Vagina (tissue), 2 donors: Measurements from ENCODE around the gene NCS1.

Experiments used
- POLR2A ChIP-seq, 2 donors: fragments of 450-650 bp; IDR thresholded peaks; one replicate each; pipeline ENCODE4 v1.6.1; 2017; ENCODE audit warnings: antibody characterized with exemption in 2 of 2, mild to moderate bottlenecking in 2 of 2, moderate library complexity in 2 of 2
- POLR2AphosphoS5 ChIP-seq, 2 donors: sonication (generic); formaldehyde crosslinking; IDR thresholded peaks; one replicate each; pipeline ENCODE4 v1.9.0; 2017; ENCODE audit warnings: antibody characterized with exemption in 2 of 2, mild to moderate bottlenecking in 2 of 2, low read depth in 1 of 2; ENCODE audit not compliant: insufficient read depth in 1 of 2
- TF ChIP-seq, protein P1 (sequence below), 3 experiments: fragments of 450-650 bp in 2 of 3; fragments of 200-600 bp in 1 of 3; sonication (generic) in 1 of 3; IDR thresholded peaks; one replicate each; pipeline ENCODE4 v1.5.1; 2017 to 2019; ENCODE audit warnings: antibody characterized with exemption in 3 of 3, mild to moderate bottlenecking in 2 of 3, moderate library complexity in 2 of 3

DNA sequence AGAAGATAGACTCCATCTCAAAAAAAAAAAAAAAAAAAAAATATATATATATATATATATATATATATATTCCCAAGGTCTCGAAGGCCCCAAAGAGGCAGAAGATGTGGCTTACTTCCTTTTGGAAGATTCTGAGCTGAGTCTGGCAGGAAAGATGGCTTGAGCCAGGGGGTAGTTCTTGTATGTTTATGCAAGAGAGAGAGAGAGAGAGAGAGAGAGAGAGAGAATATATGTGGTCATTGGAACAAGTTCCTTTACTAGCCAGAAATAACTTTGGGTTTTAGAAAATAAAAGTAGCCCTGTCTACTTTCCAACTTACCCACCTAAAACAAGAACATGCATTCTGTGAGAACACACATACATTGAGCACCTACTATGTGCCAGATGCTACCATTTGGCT, 17.6 kb downstream of the NCS1 start:
- TF ChIP-seq, protein P1, sequence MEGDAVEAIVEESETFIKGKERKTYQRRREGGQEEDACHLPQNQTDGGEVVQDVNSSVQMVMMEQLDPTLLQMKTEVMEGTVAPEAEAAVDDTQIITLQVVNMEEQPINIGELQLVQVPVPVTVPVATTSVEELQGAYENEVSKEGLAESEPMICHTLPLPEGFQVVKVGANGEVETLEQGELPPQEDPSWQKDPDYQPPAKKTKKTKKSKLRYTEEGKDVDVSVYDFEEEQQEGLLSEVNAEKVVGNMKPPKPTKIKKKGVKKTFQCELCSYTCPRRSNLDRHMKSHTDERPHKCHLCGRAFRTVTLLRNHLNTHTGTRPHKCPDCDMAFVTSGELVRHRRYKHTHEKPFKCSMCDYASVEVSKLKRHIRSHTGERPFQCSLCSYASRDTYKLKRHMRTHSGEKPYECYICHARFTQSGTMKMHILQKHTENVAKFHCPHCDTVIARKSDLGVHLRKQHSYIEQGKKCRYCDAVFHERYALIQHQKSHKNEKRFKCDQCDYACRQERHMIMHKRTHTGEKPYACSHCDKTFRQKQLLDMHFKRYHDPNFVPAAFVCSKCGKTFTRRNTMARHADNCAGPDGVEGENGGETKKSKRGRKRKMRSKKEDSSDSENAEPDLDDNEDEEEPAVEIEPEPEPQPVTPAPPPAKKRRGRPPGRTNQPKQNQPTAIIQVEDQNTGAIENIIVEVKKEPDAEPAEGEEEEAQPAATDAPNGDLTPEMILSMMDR (IDR thresholded peaks at IDR 0.05): no peak
- TF ChIP-seq POLR2A (IDR thresholded peaks at IDR 0.05): no peak
- TF ChIP-seq POLR2AphosphoS5 (IDR thresholded peaks at IDR 0.05; ENCODE audit: insufficient read depth in 1 of 2, low read depth in 1 of 2): no peak
